GM12878 (cell line): ENCODE measurements around the gene TES. TPM values are rescaled to one million over a fixed set of nuclear protein-coding genes. Genes with fewer than 3 reads are reported as not detected.

Experiments
- NR2C1 ChIP-seq: fragments of 450-650 bp; IDR thresholded peaks from 2 replicates; pipeline ENCODE4 v1.6.1; 2017; ENCODE audit warnings: antibody characterized with exemption, mild to moderate bottlenecking, moderate library complexity
- SMAD1 ChIP-seq: fragments of 450-650 bp; IDR thresholded peaks from 2 replicates; pipeline ENCODE4 v1.6.1; 2018; ENCODE audit warnings: mild to moderate bottlenecking, low read depth; ENCODE audit not compliant: partially characterized antibody
- SUZ12 ChIP-seq: fragments of 200-600 bp; sonication (generic); IDR thresholded peaks from one replicate; pipeline ENCODE4 v1.6.1; 2018; ENCODE audit warnings: antibody characterized with exemption, mild to moderate bottlenecking; ENCODE audit not compliant: unreplicated experiment
- polyA plus RNA-seq, 11 experiments: library from polyadenylated mRNA; depleted of rRNA in 4 of 11; unstranded in 6 of 11; stranded (reverse) in 5 of 11; fragments of >200 nt; fragmentation: Nextera tagmentation in 4 of 11; fragmentation: Illumina TruSeq in 1 of 11; extraction: Ambion mirVana in 4 of 11; extraction: Trizol in 1 of 11; gene quantifications; 1 replicate in 1 of 11; 2 replicates in 10 of 11; pipeline versions ENCODE4 v1.2.1 to v1.2.3, GENCODE V29; 2011 to 2016; ENCODE audit warnings: inconsistent platforms in 2 of 11, missing spikeins in 2 of 11, low read depth in 1 of 11
- total RNA-seq, 4 experiments: library from RNA; depleted of rRNA in 3 of 4; stranded (reverse); fragments of >200 nt in 3 of 4; fragmentation: Illumina TruSeq in 1 of 4; extraction: Trizol in 1 of 4; gene quantifications; 2 replicates each; pipeline versions ENCODE4 v1.2.1 to v1.2.3, GENCODE V29; 2013 to 2021
- TF ChIP-seq, protein P1 (sequence below): IDR thresholded peaks from 2 replicates; pipeline ENCODE4 v1.6.1; 2012; ENCODE audit warnings: improper control_type of control experiment, low read depth, low read length; ENCODE audit not compliant: insufficient replicate concordance
- TF ChIP-seq, protein P2 (sequence below): fragments of 450-650 bp; IDR thresholded peaks from 2 replicates; pipeline ENCODE4 v1.6.1; 2018; ENCODE audit warnings: borderline replicate concordance, mild to moderate bottlenecking; ENCODE audit not compliant: partially characterized antibody
- TF ChIP-seq, protein P3 (sequence below): fragments of 450-650 bp; formaldehyde crosslinking; IDR thresholded peaks from 2 replicates; pipeline ENCODE4 v1.4.0; 2022; ENCODE audit warnings: mild to moderate bottlenecking, moderate library complexity
- TF ChIP-seq, protein P4 (sequence below): fragments of 450-650 bp; IDR thresholded peaks from 2 replicates; pipeline ENCODE4 v1.6.1; 2017; ENCODE audit warnings: mild to moderate bottlenecking

TES gene
- total and polyA plus RNA-seq, 10 of the 15 experiments (the other 5 are each of a cell fraction or from before 2014, with no cell fraction given) = 31.2 to 77.5 (median 59.2) TPM

DNA sequence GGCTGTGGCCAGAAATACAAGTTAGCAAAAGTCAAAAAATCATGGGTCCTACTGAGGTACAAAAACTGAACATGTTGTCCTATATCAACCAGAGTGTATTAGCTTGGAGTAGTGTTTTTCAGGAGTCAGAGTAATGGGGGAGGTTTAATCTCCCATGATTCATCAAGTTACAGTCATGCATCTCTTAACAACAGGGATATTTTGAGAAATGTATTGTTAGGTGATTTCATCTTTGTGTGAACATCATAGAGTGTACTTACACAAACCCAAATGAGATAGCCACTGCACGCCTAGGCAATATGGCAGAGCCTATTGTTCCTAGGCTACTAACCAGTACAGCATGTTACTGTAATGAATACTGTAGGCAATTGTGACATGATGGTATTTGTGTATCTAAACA, 14.9 kb upstream of the TES start (continued):
- TF ChIP-seq, protein P1, sequence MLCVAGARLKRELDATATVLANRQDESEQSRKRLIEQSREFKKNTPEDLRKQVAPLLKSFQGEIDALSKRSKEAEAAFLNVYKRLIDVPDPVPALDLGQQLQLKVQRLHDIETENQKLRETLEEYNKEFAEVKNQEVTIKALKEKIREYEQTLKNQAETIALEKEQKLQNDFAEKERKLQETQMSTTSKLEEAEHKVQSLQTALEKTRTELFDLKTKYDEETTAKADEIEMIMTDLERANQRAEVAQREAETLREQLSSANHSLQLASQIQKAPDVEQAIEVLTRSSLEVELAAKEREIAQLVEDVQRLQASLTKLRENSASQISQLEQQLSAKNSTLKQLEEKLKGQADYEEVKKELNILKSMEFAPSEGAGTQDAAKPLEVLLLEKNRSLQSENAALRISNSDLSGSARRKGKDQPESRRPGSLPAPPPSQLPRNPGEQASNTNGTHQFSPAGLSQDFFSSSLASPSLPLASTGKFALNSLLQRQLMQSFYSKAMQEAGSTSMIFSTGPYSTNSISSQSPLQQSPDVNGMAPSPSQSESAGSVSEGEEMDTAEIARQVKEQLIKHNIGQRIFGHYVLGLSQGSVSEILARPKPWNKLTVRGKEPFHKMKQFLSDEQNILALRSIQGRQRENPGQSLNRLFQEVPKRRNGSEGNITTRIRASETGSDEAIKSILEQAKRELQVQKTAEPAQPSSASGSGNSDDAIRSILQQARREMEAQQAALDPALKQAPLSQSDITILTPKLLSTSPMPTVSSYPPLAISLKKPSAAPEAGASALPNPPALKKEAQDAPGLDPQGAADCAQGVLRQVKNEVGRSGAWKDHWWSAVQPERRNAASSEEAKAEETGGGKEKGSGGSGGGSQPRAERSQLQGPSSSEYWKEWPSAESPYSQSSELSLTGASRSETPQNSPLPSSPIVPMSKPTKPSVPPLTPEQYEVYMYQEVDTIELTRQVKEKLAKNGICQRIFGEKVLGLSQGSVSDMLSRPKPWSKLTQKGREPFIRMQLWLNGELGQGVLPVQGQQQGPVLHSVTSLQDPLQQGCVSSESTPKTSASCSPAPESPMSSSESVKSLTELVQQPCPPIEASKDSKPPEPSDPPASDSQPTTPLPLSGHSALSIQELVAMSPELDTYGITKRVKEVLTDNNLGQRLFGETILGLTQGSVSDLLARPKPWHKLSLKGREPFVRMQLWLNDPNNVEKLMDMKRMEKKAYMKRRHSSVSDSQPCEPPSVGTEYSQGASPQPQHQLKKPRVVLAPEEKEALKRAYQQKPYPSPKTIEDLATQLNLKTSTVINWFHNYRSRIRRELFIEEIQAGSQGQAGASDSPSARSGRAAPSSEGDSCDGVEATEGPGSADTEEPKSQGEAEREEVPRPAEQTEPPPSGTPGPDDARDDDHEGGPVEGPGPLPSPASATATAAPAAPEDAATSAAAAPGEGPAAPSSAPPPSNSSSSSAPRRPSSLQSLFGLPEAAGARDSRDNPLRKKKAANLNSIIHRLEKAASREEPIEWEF = no peak
- TF ChIP-seq, protein P2, sequence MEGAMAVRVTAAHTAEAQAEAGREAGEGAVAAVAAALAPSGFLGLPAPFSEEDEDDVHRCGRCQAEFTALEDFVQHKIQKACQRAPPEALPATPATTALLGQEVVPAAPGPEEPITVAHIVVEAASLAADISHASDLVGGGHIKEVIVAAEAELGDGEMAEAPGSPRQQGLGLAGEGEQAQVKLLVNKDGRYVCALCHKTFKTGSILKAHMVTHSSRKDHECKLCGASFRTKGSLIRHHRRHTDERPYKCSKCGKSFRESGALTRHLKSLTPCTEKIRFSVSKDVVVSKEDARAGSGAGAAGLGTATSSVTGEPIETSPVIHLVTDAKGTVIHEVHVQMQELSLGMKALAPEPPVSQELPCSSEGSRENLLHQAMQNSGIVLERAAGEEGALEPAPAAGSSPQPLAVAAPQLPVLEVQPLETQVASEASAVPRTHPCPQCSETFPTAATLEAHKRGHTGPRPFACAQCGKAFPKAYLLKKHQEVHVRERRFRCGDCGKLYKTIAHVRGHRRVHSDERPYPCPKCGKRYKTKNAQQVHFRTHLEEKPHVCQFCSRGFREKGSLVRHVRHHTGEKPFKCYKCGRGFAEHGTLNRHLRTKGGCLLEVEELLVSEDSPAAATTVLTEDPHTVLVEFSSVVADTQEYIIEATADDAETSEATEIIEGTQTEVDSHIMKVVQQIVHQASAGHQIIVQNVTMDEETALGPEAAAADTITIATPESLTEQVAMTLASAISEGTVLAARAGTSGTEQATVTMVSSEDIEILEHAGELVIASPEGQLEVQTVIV = no peak
- TF ChIP-seq NR2C1 (no peak), SUZ12 (no peak), SMAD1 (no peak)
- TF ChIP-seq, protein P3, sequence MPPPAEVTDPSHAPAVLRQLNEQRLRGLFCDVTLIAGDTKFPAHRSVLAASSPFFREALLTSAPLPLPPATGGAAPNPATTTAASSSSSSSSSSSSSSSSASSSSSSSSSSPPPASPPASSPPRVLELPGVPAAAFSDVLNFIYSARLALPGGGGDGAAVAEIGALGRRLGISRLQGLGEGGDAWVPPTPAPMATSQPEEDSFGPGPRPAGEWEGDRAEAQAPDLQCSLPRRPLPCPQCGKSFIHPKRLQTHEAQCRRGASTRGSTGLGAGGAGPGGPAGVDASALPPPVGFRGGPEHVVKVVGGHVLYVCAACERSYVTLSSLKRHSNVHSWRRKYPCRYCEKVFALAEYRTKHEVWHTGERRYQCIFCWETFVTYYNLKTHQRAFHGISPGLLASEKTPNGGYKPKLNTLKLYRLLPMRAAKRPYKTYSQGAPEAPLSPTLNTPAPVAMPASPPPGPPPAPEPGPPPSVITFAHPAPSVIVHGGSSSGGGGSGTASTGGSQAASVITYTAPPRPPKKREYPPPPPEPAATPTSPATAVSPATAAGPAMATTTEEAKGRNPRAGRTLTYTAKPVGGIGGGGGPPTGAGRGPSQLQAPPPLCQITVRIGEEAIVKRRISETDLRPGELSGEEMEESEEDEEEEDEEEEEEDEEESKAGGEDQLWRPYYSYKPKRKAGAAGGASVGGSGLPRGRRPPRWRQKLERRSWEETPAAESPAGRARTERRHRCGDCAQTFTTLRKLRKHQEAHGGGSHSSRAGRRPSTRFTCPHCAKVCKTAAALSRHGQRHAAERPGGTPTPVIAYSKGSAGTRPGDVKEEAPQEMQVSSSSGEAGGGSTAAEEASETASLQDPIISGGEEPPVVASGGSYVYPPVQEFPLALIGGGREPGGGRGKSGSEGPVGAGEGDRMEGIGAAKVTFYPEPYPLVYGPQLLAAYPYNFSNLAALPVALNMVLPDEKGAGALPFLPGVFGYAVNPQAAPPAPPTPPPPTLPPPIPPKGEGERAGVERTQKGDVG (CRISPR knock-in tag) = no peak
- TF ChIP-seq, protein P4, sequence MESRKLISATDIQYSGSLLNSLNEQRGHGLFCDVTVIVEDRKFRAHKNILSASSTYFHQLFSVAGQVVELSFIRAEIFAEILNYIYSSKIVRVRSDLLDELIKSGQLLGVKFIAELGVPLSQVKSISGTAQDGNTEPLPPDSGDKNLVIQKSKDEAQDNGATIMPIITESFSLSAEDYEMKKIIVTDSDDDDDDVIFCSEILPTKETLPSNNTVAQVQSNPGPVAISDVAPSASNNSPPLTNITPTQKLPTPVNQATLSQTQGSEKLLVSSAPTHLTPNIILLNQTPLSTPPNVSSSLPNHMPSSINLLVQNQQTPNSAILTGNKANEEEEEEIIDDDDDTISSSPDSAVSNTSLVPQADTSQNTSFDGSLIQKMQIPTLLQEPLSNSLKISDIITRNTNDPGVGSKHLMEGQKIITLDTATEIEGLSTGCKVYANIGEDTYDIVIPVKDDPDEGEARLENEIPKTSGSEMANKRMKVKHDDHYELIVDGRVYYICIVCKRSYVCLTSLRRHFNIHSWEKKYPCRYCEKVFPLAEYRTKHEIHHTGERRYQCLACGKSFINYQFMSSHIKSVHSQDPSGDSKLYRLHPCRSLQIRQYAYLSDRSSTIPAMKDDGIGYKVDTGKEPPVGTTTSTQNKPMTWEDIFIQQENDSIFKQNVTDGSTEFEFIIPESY = no peak
